K562 (cell line): ENCODE data around the gene ABHD12. TPM values are rescaled to one million over a fixed set of nuclear protein-coding genes. Genes with fewer than 3 reads are reported as not detected.

Source experiments
- ATAC-seq: fragments of 200-7000 bp; cut with Tn5 transposase; 3 replicates; pipeline ENCODE4 v1.9.1; 2020; ENCODE audit warnings: moderate library complexity
- BruUV-seq: library from RNA; stranded (reverse); fragments of 400-500 nt; replicated peaks from 2 replicates; lab custom pipeline; 2021; lab: Mats Ljungman, UMichigan
- CTCF ChIA-PET: fragments of 300-600 bp; formaldehyde crosslinking; extraction: SDS; loops from one replicate; lab custom pipeline; 2021; ENCODE audit warnings: low intra/inter-chr PET ratio; lab: Yijun Ruan, JAX
- POLR2A ChIA-PET: fragments of 300-600, 350-650 bp; sonication (Branson Sonifier 250); formaldehyde crosslinking; extraction: SDS; loops from one replicate; lab custom pipeline; 2021; ENCODE audit warnings: antibody characterized with exemption, inconsistent platforms; lab: Yijun Ruan, JAX
- DNase-seq, 4 experiments: peaks; one replicate each; pipeline versions ENCODE4 v3.0.0 to v3.0.0-alpha.2; 2011 to 2018; ENCODE audit warnings: low spot score in 3 of 4, mixed read lengths in 3 of 4; ENCODE audit errors: extremely low read depth in 1 of 4
- FAIRE-seq: peaks from 2 replicates; lab custom pipeline; 2011; peaks lifted over from hg19 to GRCh38; lab: Jason Lieb, UNC
- H2AFZ ChIP-seq: 2 replicates; pipeline ENCODE4 v1.6.0; 2011; ENCODE audit warnings: low read depth, low read length, control low read depth, inconsistent platforms
- H3K27ac ChIP-seq: fragments of 200-600 bp; 3 replicates; pipeline ENCODE4 v1.8.0; 2011; ENCODE audit warnings: low read depth, mild to moderate bottlenecking, control low read depth, inconsistent platforms, low read length, moderate library complexity, mixed read lengths; ENCODE audit errors: extremely low read depth
- H3K27me3 ChIP-seq, 2 experiments: fragments of 300-600 bp in 1 of 2; 2 replicates in 1 of 2; 3 replicates in 1 of 2; pipeline versions ENCODE4 v1.6.0 to v1.8.0; 2011; ENCODE audit warnings: inconsistent platforms in 2 of 2, low read length in 2 of 2, mild to moderate bottlenecking in 1 of 2, mixed read lengths in 1 of 2, moderate library complexity in 1 of 2; ENCODE audit not compliant: control insufficient read depth in 2 of 2, insufficient read depth in 2 of 2
- H3K36me3 ChIP-seq: fragments of 300-600 bp; 3 replicates; pipeline ENCODE4 v1.8.0; 2011; ENCODE audit warnings: mild to moderate bottlenecking, low read length, inconsistent platforms; ENCODE audit not compliant: control insufficient read depth, insufficient read depth
- H3K4me1 ChIP-seq, 2 experiments: fragments of 200-600 bp in 1 of 2; replicated peaks in 1 of 2; 2 replicates in 1 of 2; 3 replicates in 1 of 2; pipeline versions ENCODE4 v1.5.1 to v1.8.0; 2011; ENCODE audit warnings: inconsistent platforms in 2 of 2, low read length in 2 of 2, mild to moderate bottlenecking in 1 of 2, mixed read lengths in 1 of 2, moderate library complexity in 1 of 2; ENCODE audit not compliant: control insufficient read depth in 2 of 2, insufficient read depth in 2 of 2
- H3K4me2 ChIP-seq: 2 replicates; pipeline ENCODE4 v1.6.1; 2011; ENCODE audit warnings: low read length, control low read depth, inconsistent platforms, mixed read lengths; ENCODE audit not compliant: insufficient read depth
- H3K4me3 ChIP-seq: fragments of 200-600 bp; sonication (generic), shearing (Covaris generic); 2 replicates; pipeline ENCODE4 v1.5.1; 2016; ENCODE audit warnings: control low read depth, inconsistent platforms
- H3K79me2 ChIP-seq: fragments of 200-600 bp; 3 replicates; pipeline ENCODE4 v1.8.0; 2011; ENCODE audit warnings: low read length, inconsistent platforms; ENCODE audit not compliant: control insufficient read depth, insufficient read depth
- H3K9ac ChIP-seq, 2 experiments: 2 replicates each; pipeline versions ENCODE4 v1.6.0 to v1.6.1; 2011; ENCODE audit warnings: low read depth in 2 of 2, low read length in 2 of 2, control low read depth in 1 of 2, inconsistent platforms in 1 of 2, mild to moderate bottlenecking in 1 of 2, mixed read lengths in 1 of 2; ENCODE audit not compliant: insufficient read depth in 1 of 2
- H3K9me1 ChIP-seq: one replicate; pipeline ENCODE4 v1.6.0; 2011; ENCODE audit warnings: inconsistent platforms, mild to moderate bottlenecking, low read length, moderate library complexity; ENCODE audit not compliant: control insufficient read depth, insufficient read depth
- H3K9me3 ChIP-seq: replicated peaks from 2 replicates; pipeline ENCODE4 v1.5.1; 2011; ENCODE audit warnings: low read depth, low read length, inconsistent platforms; ENCODE audit not compliant: control insufficient read depth, insufficient read depth
- H4K20me1 ChIP-seq: replicated peaks from 2 replicates; pipeline ENCODE4 v1.6.1; 2011; ENCODE audit warnings: low read length, inconsistent platforms, mixed read lengths; ENCODE audit not compliant: control insufficient read depth, insufficient read depth
- ELF2 ChIP-seq: fragments of 250-450 bp; sonication (Bioruptor Pico); IDR thresholded peaks from 2 replicates; pipeline ENCODE4 v1.5.0; 2021; ENCODE audit warnings: mild to moderate bottlenecking
- GABPB1 ChIP-seq: sonication (generic); formaldehyde crosslinking; IDR thresholded peaks from 2 replicates; pipeline ENCODE4 v1.8.0; 2022; ENCODE audit warnings: mild to moderate bottlenecking, missing genetic modification reagents
- GATAD2A ChIP-seq: fragments of 450-650 bp; IDR thresholded peaks from 2 replicates; pipeline ENCODE4 v1.6.1; 2017
- HIVEP1 ChIP-seq: fragments of 250-450 bp; sonication (Bioruptor Pico); IDR thresholded peaks from 2 replicates; pipeline ENCODE4 v1.4.0; 2020; ENCODE audit warnings: mild to moderate bottlenecking
- ILK ChIP-seq: fragments of 450-650 bp; IDR thresholded peaks from 2 replicates; pipeline ENCODE4 v1.6.1; 2016; ENCODE audit warnings: missing genetic modification characterization, low read depth, mild to moderate bottlenecking, missing compliant biosample characterization, moderate library complexity, borderline replicate concordance
- NFIC ChIP-seq: fragments of 450-650 bp; IDR thresholded peaks from 2 replicates; pipeline ENCODE4 v1.6.1; 2017; ENCODE audit warnings: mild to moderate bottlenecking, inconsistent platforms
- NR4A1 ChIP-seq, 2 experiments: fragments of 250-450 bp in 1 of 2; fragments of 450-650 bp in 1 of 2; sonication (Bioruptor Pico) in 1 of 2; IDR thresholded peaks; 2 replicates each; pipeline versions ENCODE4 v1.4.0 to v1.6.1; 2016 to 2020; ENCODE audit warnings: mild to moderate bottlenecking in 2 of 2, missing compliant biosample characterization in 1 of 2, missing genetic modification characterization in 1 of 2, moderate library complexity in 1 of 2
- PHB2 ChIP-seq: fragments of 450-650 bp; IDR thresholded peaks from 2 replicates; pipeline ENCODE4 v1.6.1; 2017; ENCODE audit warnings: low read depth
- RBM22 ChIP-seq: fragments of 200-400 bp; formaldehyde crosslinking; IDR thresholded peaks from 2 replicates; pipeline ENCODE4 v1.6.1; 2018; ENCODE audit warnings: low read length, low read depth; ENCODE audit not compliant: poor library complexity, severe bottlenecking
- RBM39 ChIP-seq: fragments of 200-400 bp; formaldehyde crosslinking; optimal IDR thresholded peaks from 2 replicates; pipeline ENCODE3; 2018; ENCODE audit warnings: low read depth, low read length
- TCF7L2 ChIP-seq: fragments of 150-350 bp; IDR thresholded peaks from 2 replicates; pipeline ENCODE4 v1.6.1; 2016; ENCODE audit warnings: low read depth, mild to moderate bottlenecking, low read length, moderate library complexity
- TRIM25 ChIP-seq: fragments of 450-650 bp; IDR thresholded peaks from 2 replicates; pipeline ENCODE4 v1.7.0; 2016; ENCODE audit warnings: borderline replicate concordance
- ZFX ChIP-seq: sonication (generic); formaldehyde crosslinking; IDR thresholded peaks from 2 replicates; pipeline ENCODE4 v1.8.0; 2022; ENCODE audit warnings: mild to moderate bottlenecking, missing genetic modification reagents, moderate library complexity
- ZNF124 ChIP-seq: sonication (generic); formaldehyde crosslinking; IDR thresholded peaks from 2 replicates; pipeline ENCODE4 v1.8.1; 2022; ENCODE audit warnings: missing genetic modification reagents
- WGBS: fragments of 100-300 bp; shearing (Covaris generic); methylation state at CpG from one replicate; pipeline ENCODE4 v1.1.6; 2016; ENCODE audit warnings: low coverage, mixed read lengths; ENCODE audit not compliant: insufficient coverage; ENCODE audit errors: missing lambda C conversion rate; 5-methylcytosine and 5-hydroxymethylcytosine counted together
- in situ Hi-C: fragments of 300-500 bp; cut with MboI; formaldehyde crosslinking; loops from 4 replicates; pipeline ENCODE4 v1.15.0; 2018; ENCODE audit warnings: inconsistent platforms, mixed read lengths
- intact Hi-C: fragments of 100-400 bp; cut with micrococcal nuclease; formaldehyde crosslinking; loops from 2 replicates; pipeline ENCODE4 v1.14.2; 2022
- polyA plus RNA-seq, 8 experiments: library from polyadenylated mRNA; depleted of rRNA in 4 of 8; stranded (reverse) in 5 of 8; unstranded in 3 of 8; fragments of >200 nt; fragmentation: Nextera tagmentation in 2 of 8; fragmentation: Illumina TruSeq in 1 of 8; extraction: Ambion mirVana in 2 of 8; extraction: Trizol in 1 of 8; gene quantifications; 2 replicates each; pipeline versions ENCODE4 v1.2.1 to v1.2.3, GENCODE V29; 2011 to 2014; ENCODE audit warnings: inconsistent platforms in 1 of 8, missing spikeins in 1 of 8
- total RNA-seq, 7 experiments: library from RNA; depleted of rRNA in 6 of 7; stranded (reverse); fragments of >200 nt in 6 of 7; fragmentation: Illumina TruSeq in 2 of 7; extraction: Trizol in 2 of 7; gene quantifications; 2 replicates each; pipeline versions ENCODE4 v1.2.1 to v1.2.3, GENCODE V29; 2011 to 2021; ENCODE audit warnings: low replicate concordance in 1 of 7

Gene ABHD12
- total and polyA plus RNA-seq, 9 of the 15 experiments (the other 6 are each of a cell fraction or from before 2014, with no cell fraction given): 0.65 to 15.6 (median 9.1) TPM

- DNase-seq: no peak
- Histone ChIP-seq H3K9ac (no peak overlapping the region), H4K20me1 (no peaks in the 10 kb centered on the region), H2AFZ (no peak overlapping the region)
- TF ChIP-seq RBM22: no peak
- TF ChIP-seq TCF7L2: no peak
- no peak for TF ChIP-seq RBM39
- no peak for TF ChIP-seq ILK
- TF ChIP-seq PHB2: no peak
- no peak for TF ChIP-seq ELF2 (CRISPR knock-in tag)
- TF ChIP-seq NR4A1 (CRISPR knock-in tag; IDR thresholded peaks at IDR 0.05): no peak
- no peak for TF ChIP-seq NR4A1 (tag; IDR thresholded peaks at IDR 0.05)
- no peak for TF ChIP-seq GABPB1 (CRISPR knock-in tag)
- no peak for TF ChIP-seq ZFX
- no peak for TF ChIP-seq TRIM25
- no peak for TF ChIP-seq GATAD2A
- TF ChIP-seq HIVEP1: no peak
- TF ChIP-seq ZNF124 (CRISPR knock-in tag): no peak
- no peak for TF ChIP-seq NFIC
- TF ChIP-seq, all 486 proteins: peak for 0
- in situ Hi-C loops: no loop called here
- no TSS peak for BruUV-seq
- Histone ChIP-seq H3K79me2 (no peaks in the 10 kb centered on the region), H3K4me1 (no peaks in the 10 kb centered on the region), H3K4me3 (no peak overlapping the region), H3K27ac (no peak overlapping the region), H3K27me3 (no peaks in the 10 kb centered on the region), H3K36me3 (peaks cover 5% of the 10 kb centered on the region; the same call in 2 of the 3 replicates), H3K4me2 (no peak overlapping the region), H3K9me3 (no peaks in the 10 kb centered on the region), H3K9me1 (no peaks in the 10 kb centered on the region)
- 88% methylated on average over 13 of the region's 22 CpGs for WGBS
- intact Hi-C loops: no loop called here
- POLR2A ChIA-PET: no interaction called here
- FAIRE-seq (no peak), ATAC-seq (no peak)
- CTCF ChIA-PET: no interaction called here
Measured at GRCh38 chr20:25288291-25289181, 102.1 kb downstream of the ABHD12 start.
